H1 (cell line): ENCODE data around the gene MAP2K7. TPM values are rescaled to one million over a fixed set of nuclear protein-coding genes. Genes with fewer than 3 reads are reported as not detected.
A peak's percentile ranks its signal among the peaks of the same experiment; 100 is the strongest.

Source experiments
- BRCA1 ChIP-seq: IDR thresholded peaks from 2 replicates; pipeline ENCODE4 v1.6.1; 2012; ENCODE audit warnings: low read depth, low read length, improper control_type of control experiment
- CHD1 ChIP-seq: IDR thresholded peaks from 2 replicates; pipeline ENCODE4 v1.6.1; 2012; ENCODE audit warnings: low read depth, low read length, improper control_type of control experiment
- CHD2 ChIP-seq: IDR thresholded peaks from 2 replicates; pipeline ENCODE4 v1.6.1; 2012; ENCODE audit warnings: low read length, improper control_type of control experiment
- CTBP2 ChIP-seq: IDR thresholded peaks from 2 replicates; pipeline ENCODE4 v1.7.0; 2011; ENCODE audit warnings: borderline replicate concordance, mild to moderate bottlenecking, moderate library complexity, mixed read lengths, low read length; ENCODE audit not compliant: insufficient read depth, insufficient read length
- E2F6 ChIP-seq: IDR thresholded peaks from 2 replicates; pipeline ENCODE4 v1.6.1; 2012; ENCODE audit warnings: inconsistent platforms
- JUN ChIP-seq: IDR thresholded peaks from 2 replicates; pipeline ENCODE4 v1.6.1; 2011; ENCODE audit warnings: low read depth, mild to moderate bottlenecking, improper control_type of control experiment, low read length
- JUND ChIP-seq: IDR thresholded peaks from 2 replicates; pipeline ENCODE4 v1.6.1; 2011; ENCODE audit warnings: mild to moderate bottlenecking, improper control_type of control experiment, low read length
- PHF8 ChIP-seq: fragments of 200-600 bp; sonication (generic); conservative IDR thresholded peaks from 2 replicates; pipeline ENCODE4 v1.7.1; 2012; ENCODE audit warnings: low read depth, mild to moderate bottlenecking, inconsistent platforms, low read length, moderate library complexity
- POLR2A ChIP-seq, 2 experiments: IDR thresholded peaks; 1 replicate in 1 of 2; 2 replicates in 1 of 2; pipeline ENCODE4 v1.6.1; 2011; ENCODE audit warnings: low read depth in 2 of 2, low read length in 2 of 2, mild to moderate bottlenecking in 2 of 2; ENCODE audit errors: control extremely low read depth in 1 of 2
- RAD21 ChIP-seq, 2 experiments: IDR thresholded peaks in 1 of 2; conservative IDR thresholded peaks in 1 of 2; 2 replicates each; pipeline ENCODE4 v1.6.1; 2011; ENCODE audit warnings: low read depth in 2 of 2, low read length in 2 of 2, improper control_type of control experiment in 1 of 2, inconsistent platforms in 1 of 2, mild to moderate bottlenecking in 1 of 2, moderate library complexity in 1 of 2
- RXRA ChIP-seq: IDR thresholded peaks from 2 replicates; pipeline ENCODE4 v1.6.1; 2011; ENCODE audit warnings: low read depth, mild to moderate bottlenecking, low read length, moderate library complexity; ENCODE audit not compliant: insufficient read depth
- SIN3A ChIP-seq, 2 experiments: IDR thresholded peaks in 1 of 2; conservative IDR thresholded peaks in 1 of 2; 2 replicates each; pipeline ENCODE4 v1.6.1; 2011 to 2012; ENCODE audit warnings: low read length in 2 of 2, improper control_type of control experiment in 1 of 2, low read depth in 1 of 2, mild to moderate bottlenecking in 1 of 2
- SP1 ChIP-seq: IDR thresholded peaks from 2 replicates; pipeline ENCODE4 v1.6.1; 2011; ENCODE audit warnings: low read depth, low read length
- SRF ChIP-seq: IDR thresholded peaks from 2 replicates; pipeline ENCODE4 v1.6.1; 2011; ENCODE audit warnings: mild to moderate bottlenecking, low read depth, low read length, moderate library complexity
- SUZ12 ChIP-seq: fragments of 200-600 bp; sonication (generic); IDR thresholded peaks from 2 replicates; pipeline ENCODE4 v1.6.1; 2012; ENCODE audit warnings: mild to moderate bottlenecking, inconsistent platforms, low read length, moderate library complexity, mixed read lengths
- TAF7 ChIP-seq: optimal IDR thresholded peaks from 2 replicates; pipeline ENCODE3; 2011; ENCODE audit warnings: low read depth, mild to moderate bottlenecking, inconsistent platforms, low read length, moderate library complexity, borderline replicate concordance
- TBP ChIP-seq: IDR thresholded peaks from 2 replicates; pipeline ENCODE4 v1.6.1; 2011; ENCODE audit warnings: low read depth, low read length, improper control_type of control experiment
- TEAD4 ChIP-seq: IDR thresholded peaks from 2 replicates; pipeline ENCODE4 v1.6.1; 2012; ENCODE audit warnings: low read depth, low read length, inconsistent platforms, mixed read lengths
- YY1 ChIP-seq: IDR thresholded peaks from 2 replicates; pipeline ENCODE4 v1.6.1; 2011; ENCODE audit warnings: low read depth, mild to moderate bottlenecking, low read length
- polyA plus RNA-seq, 7 experiments: library from polyadenylated mRNA; depleted of rRNA in 3 of 7; stranded (reverse) in 5 of 7; unstranded in 2 of 7; fragments of >200 nt in 5 of 7; fragments of 200-250 nt in 2 of 7; gene quantifications; 1 replicate in 5 of 7; 2 replicates in 1 of 7; 4 replicates in 1 of 7; pipeline versions ENCODE4 v1.2.1 to v1.2.3, GENCODE V29; 2011 to 2013; ENCODE audit warnings: missing spikeins in 2 of 7, mixed read lengths in 2 of 7
- total RNA-seq: library from RNA; stranded (reverse); fragmentation: NEBNext Ultra II Directional; extraction: Animal tissue kit (Norgen Biotek cat#: 25700); gene quantifications from 2 replicates; pipeline ENCODE4 v1.2.1, GENCODE V29; 2021
- TF ChIP-seq, protein P1 (sequence below): IDR thresholded peaks from 2 replicates; pipeline ENCODE4 v1.6.1; 2011; ENCODE audit warnings: low read length, improper control_type of control experiment
- TF ChIP-seq, protein P2 (sequence below): IDR thresholded peaks from 2 replicates; pipeline ENCODE4 v1.6.1; 2011; ENCODE audit warnings: low read depth, mild to moderate bottlenecking, low read length; ENCODE audit not compliant: insufficient read depth

The MAP2K7 gene
- total and polyA plus RNA-seq, 2 of the 8 experiments (the other 6 are each of a cell fraction or from before 2014, with no cell fraction given) = 8.9 to 38.3 TPM

- TF ChIP-seq E2F6 (peak; percentile 90), TBP (peak; percentile 89), SUZ12 (no peak; the same call in none of the 2 replicates), POLR2A (IDR thresholded peaks at IDR 0.05; ENCODE audit: control extremely low read depth in 1 of 2, low read depth in 2 of 2, low read length in 2 of 2) (no peak), BRCA1 (no peak), TEAD4 (no peak), SP1 (no peak), PHF8 (0 out of 2 replicates have a peak, but pooled peaks have one; percentile 36), JUN (no peak), TAF7 (no peak), CHD1 (no peak), SIN3A (conservative IDR thresholded peaks at IDR 0.05 in 1 of 2, IDR thresholded peaks at IDR 0.05 in 1 of 2; ENCODE audit: low read depth in 1 of 2, low read length in 2 of 2) (no peak), RXRA (no peak), YY1 (no peak), CTBP2 (no peak), RAD21 (IDR thresholded peaks at IDR 0.05 in 1 of 2, conservative IDR thresholded peaks at IDR 0.05 in 1 of 2; ENCODE audit: low read depth in 2 of 2, low read length in 2 of 2) (no peak; a peak in 1 of 4 replicates), CHD2 (no peak), JUND (no peak), SRF (no peak)
- TF ChIP-seq, protein P1, sequence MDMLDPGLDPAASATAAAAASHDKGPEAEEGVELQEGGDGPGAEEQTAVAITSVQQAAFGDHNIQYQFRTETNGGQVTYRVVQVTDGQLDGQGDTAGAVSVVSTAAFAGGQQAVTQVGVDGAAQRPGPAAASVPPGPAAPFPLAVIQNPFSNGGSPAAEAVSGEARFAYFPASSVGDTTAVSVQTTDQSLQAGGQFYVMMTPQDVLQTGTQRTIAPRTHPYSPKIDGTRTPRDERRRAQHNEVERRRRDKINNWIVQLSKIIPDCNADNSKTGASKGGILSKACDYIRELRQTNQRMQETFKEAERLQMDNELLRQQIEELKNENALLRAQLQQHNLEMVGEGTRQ = no peak
- TF ChIP-seq, protein P2, sequence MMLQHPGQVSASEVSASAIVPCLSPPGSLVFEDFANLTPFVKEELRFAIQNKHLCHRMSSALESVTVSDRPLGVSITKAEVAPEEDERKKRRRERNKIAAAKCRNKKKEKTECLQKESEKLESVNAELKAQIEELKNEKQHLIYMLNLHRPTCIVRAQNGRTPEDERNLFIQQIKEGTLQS = no peak
These were observed 12.7 kb downstream of the MAP2K7 start (continued) for GRCh38 chr19:7916103-7916954.
